AG09309 (cell line): ENCODE results near the gene AGAP1.

Experiments
- DNase-seq: peaks from one replicate; pipeline ENCODE4 v3.0.0-alpha.2; 2010; ENCODE audit warnings: low read depth
- H3K4me3 ChIP-seq: 2 replicates; pipeline ENCODE4 v1.5.1; 2011; ENCODE audit warnings: mild to moderate bottlenecking, low read depth, low read length, moderate library complexity; ENCODE audit not compliant: control insufficient read depth
- CTCF ChIP-seq: IDR thresholded peaks from 2 replicates; pipeline ENCODE4 v1.5.1; 2011; ENCODE audit warnings: mild to moderate bottlenecking, low read depth, low read length, inconsistent platforms; ENCODE audit not compliant: insufficient read depth, control insufficient read depth; ENCODE audit errors: missing control alignments

Gene AGAP1

GRCh38 chr2:235937087-235937486, 443.2 kb downstream of the AGAP1 start:
- TF ChIP-seq CTCF: no peak
- no peak overlapping the region for H3K4me3 ChIP-seq
- no peak for DNase-seq

GRCh38 chr2:235937526-235937925, 443.7 kb downstream of the AGAP1 start:
- DNase-seq: no peak
- TF ChIP-seq CTCF: no peak
- H3K4me3 ChIP-seq: no peak overlapping the region

GRCh38 chr2:235937936-235938335, 444.1 kb downstream of the AGAP1 start:
- H3K4me3 ChIP-seq: no peak overlapping the region
- DNase-seq: no peak
- no peak for TF ChIP-seq CTCF

GRCh38 chr2:235938611-235939010, 444.8 kb downstream of the AGAP1 start:
- TF ChIP-seq CTCF: no peak
- no peak overlapping the region for H3K4me3 ChIP-seq
- no peak for DNase-seq

- H3K4me3 ChIP-seq: no peak overlapping the region
- no peak for TF ChIP-seq CTCF
- no peak for DNase-seq
Measured at GRCh38 chr2:235939471-235939870, 445.6 kb downstream of the AGAP1 start.

- H3K4me3 ChIP-seq: no peak overlapping the region
- peak; percentile 68 for DNase-seq
- TF ChIP-seq CTCF: no peak
Measured at GRCh38 chr2:235940330-235940729, 446.5 kb downstream of the AGAP1 start.

GRCh38 chr2:235944591-235944990, 450.7 kb downstream of the AGAP1 start:
- H3K4me3 ChIP-seq: no peak overlapping the region
- no peak for DNase-seq
- TF ChIP-seq CTCF: no peak
